NCI-H345 treated with DMSO at 0.1 percent for 48 hours (cell line): ENCODE data around the gene ZNF32.
A peak's percentile ranks its signal among the peaks of the same experiment; 100 is the strongest.
"Not testable (repeated sequence)": the region's sequence is repeated elsewhere in the genome, so short reads cannot be mapped to it uniquely, and the experiment has no call there.

Experiments
- DNase-seq: peaks from one replicate; lab custom pipeline; 2025; ENCODE audit not compliant: unreplicated experiment; lab: John Stamatoyannopoulos, UW

ZNF32 gene

GRCh38 chr10:43635816-43636215 is 12.9 kb downstream of the ZNF32 start:
- DNase-seq = not testable (repeated sequence)

- DNase-seq = no peak
These were observed 19.7 kb downstream of the ZNF32 start for GRCh38 chr10:43628956-43629355.

GRCh38 chr10:43627942-43628341 is 20.7 kb downstream of the ZNF32 start:
- DNase-seq = no peak

- no peak for DNase-seq
These were observed 25.3 kb downstream of the ZNF32 start for GRCh38 chr10:43623351-43623750.

GRCh38 chr10:43622038-43622437 is 26.6 kb downstream of the ZNF32 start:
- no peak for DNase-seq

GRCh38 chr10:43619368-43619767 is 29.3 kb downstream of the ZNF32 start:
- DNase-seq = no peak

- no peak for DNase-seq
These were observed 31.8 kb downstream of the ZNF32 start for GRCh38 chr10:43616697-43617370.

GRCh38 chr10:43610636-43611035 is 38.0 kb downstream of the ZNF32 start:
- no peak for DNase-seq

GRCh38 chr10:43607199-43607573 is 41.5 kb downstream of the ZNF32 start:
- DNase-seq = no peak

- DNase-seq = peak; percentile 11
These were observed 42.1 kb downstream of the ZNF32 start, which contains the start of gene ZNF485 for GRCh38 chr10:43606323-43607198. Gene ZNF485 (plus strand): TSS chr10:43606438. CDS start chr10:43607051, 613 bp downstream.

- no peak for DNase-seq
These were observed 42.8 kb downstream of the ZNF32 start for GRCh38 chr10:43605850-43606322.

- not testable (repeated sequence) for DNase-seq
These were observed 47.1 kb downstream of the ZNF32 start for GRCh38 chr10:43601576-43601975.

GRCh38 chr10:43599333-43599732 is 49.3 kb downstream of the ZNF32 start:
- DNase-seq = no peak

- no peak for DNase-seq
These were observed 50.2 kb downstream of the ZNF32 start for GRCh38 chr10:43598446-43598845.

GRCh38 chr10:43596546-43596945 is 52.1 kb downstream of the ZNF32 start:
- DNase-seq = no peak

GRCh38 chr10:43595739-43596298 is 52.9 kb downstream of the ZNF32 start:
- DNase-seq = no peak

GRCh38 chr10:43594944-43595589 is 53.6 kb downstream of the ZNF32 start:
- DNase-seq = no peak
